GM21390 (cell line): ENCODE data around the gene TBCE.
A peak's percentile ranks its signal among the peaks of the same experiment; 100 is the strongest.

Source experiments
- ATAC-seq: cut with Tn5 transposase; IDR thresholded peaks from one replicate; pipeline ENCODE4 v1.9.1; 2021; ENCODE audit not compliant: unreplicated experiment

Gene TBCE

GRCh38 chr1:235367000-235367908 is at the start of gene TBCE:
Gene TBCE, plus strand, starts transcription at chr1:235367427. Its CDS starts 12,623 bp downstream, at chr1:235380050.
- peak; percentile 100 for ATAC-seq

- ATAC-seq: no peak
Observed at GRCh38 chr1:235319255-235319654, 48.0 kb upstream of the TBCE start.

- ATAC-seq: no peak
Observed at GRCh38 chr1:235320521-235321179, 46.6 kb upstream of the TBCE start.

- no peak for ATAC-seq
Observed at GRCh38 chr1:235324296-235324695, 42.9 kb upstream of the TBCE start.

- ATAC-seq: no peak
Observed at GRCh38 chr1:235325139-235325538, 42.1 kb upstream of the TBCE start.

- no peak for ATAC-seq
Observed at GRCh38 chr1:235325854-235326253, 41.4 kb upstream of the TBCE start.

GRCh38 chr1:235326719-235327558 is 40.3 kb upstream of the TBCE start:
- ATAC-seq: no peak

- ATAC-seq: peak; percentile 3
Observed at GRCh38 chr1:235327559-235328270, 39.5 kb upstream of the TBCE start, which contains the start of gene ARID4B. Gene ARID4B, minus strand, starts transcription at chr1:235328179. Its CDS starts 1,260 bp downstream, at chr1:235326919.

GRCh38 chr1:235328271-235329138 is 38.7 kb upstream of the TBCE start, which contains the start of gene GGPS1:
Gene GGPS1, plus strand, starts transcription at chr1:235328570. Its CDS starts 6,695 bp downstream, at chr1:235335265.
- ATAC-seq: peak; percentile 60

GRCh38 chr1:235329139-235329902 is 37.9 kb upstream of the TBCE start:
- peak; percentile 27 for ATAC-seq

- no peak for ATAC-seq
Observed at GRCh38 chr1:235330918-235331285, 36.3 kb upstream of the TBCE start.

GRCh38 chr1:235331401-235331800 is 35.8 kb upstream of the TBCE start:
- ATAC-seq: no peak

GRCh38 chr1:235336903-235337302 is 30.3 kb upstream of the TBCE start:
- ATAC-seq: no peak

GRCh38 chr1:235339746-235340145 is 27.5 kb upstream of the TBCE start:
- no peak for ATAC-seq

- no peak for ATAC-seq
Observed at GRCh38 chr1:235341334-235341733, 25.9 kb upstream of the TBCE start.

GRCh38 chr1:235342039-235342438 is 25.2 kb upstream of the TBCE start:
- ATAC-seq: no peak

- ATAC-seq: no peak
Observed at GRCh38 chr1:235342471-235342870, 24.8 kb upstream of the TBCE start.

GRCh38 chr1:235343726-235344125 is 23.5 kb upstream of the TBCE start:
- no peak for ATAC-seq

- no peak for ATAC-seq
Observed at GRCh38 chr1:235351441-235351840, 15.8 kb upstream of the TBCE start.
